ENCODE measurements around the gene ATP11A.

DNA sequence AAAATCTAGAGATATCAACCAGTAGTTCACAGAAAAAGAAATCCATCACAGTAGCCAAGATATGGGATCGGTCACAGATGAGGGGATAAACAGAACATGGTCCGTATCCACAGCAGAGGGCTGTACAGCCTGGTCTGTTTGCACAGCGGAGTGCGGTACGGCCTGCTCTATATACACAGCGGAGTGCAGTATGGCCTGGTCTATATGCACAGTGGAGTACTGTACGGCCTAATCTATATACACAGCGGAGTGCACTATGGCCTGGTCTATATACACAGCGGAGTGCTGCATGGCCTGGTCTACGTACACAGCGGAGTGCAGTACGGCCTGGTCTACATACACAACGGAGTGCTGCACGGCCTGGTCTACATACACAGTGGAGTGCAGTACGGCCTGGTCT is 236.2 kb downstream of the ATP11A start:
- TF ChIP-seq, protein P1, sequence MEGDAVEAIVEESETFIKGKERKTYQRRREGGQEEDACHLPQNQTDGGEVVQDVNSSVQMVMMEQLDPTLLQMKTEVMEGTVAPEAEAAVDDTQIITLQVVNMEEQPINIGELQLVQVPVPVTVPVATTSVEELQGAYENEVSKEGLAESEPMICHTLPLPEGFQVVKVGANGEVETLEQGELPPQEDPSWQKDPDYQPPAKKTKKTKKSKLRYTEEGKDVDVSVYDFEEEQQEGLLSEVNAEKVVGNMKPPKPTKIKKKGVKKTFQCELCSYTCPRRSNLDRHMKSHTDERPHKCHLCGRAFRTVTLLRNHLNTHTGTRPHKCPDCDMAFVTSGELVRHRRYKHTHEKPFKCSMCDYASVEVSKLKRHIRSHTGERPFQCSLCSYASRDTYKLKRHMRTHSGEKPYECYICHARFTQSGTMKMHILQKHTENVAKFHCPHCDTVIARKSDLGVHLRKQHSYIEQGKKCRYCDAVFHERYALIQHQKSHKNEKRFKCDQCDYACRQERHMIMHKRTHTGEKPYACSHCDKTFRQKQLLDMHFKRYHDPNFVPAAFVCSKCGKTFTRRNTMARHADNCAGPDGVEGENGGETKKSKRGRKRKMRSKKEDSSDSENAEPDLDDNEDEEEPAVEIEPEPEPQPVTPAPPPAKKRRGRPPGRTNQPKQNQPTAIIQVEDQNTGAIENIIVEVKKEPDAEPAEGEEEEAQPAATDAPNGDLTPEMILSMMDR (IDR thresholded peaks at IDR 0.05; ENCODE audit: low read length), result no peak
- no peak for TF ChIP-seq EZH2 (optimal IDR thresholded peaks at IDR 0.05; ENCODE audit: low read depth, low read length)
